AG20443 (cell line): Measurements from ENCODE around the gene MAPKBP1.
A peak's percentile ranks its signal among the peaks of the same experiment; 100 is the strongest.

ENCODE experiments used
- DNase-seq: peaks from one replicate; pipeline ENCODE4 v3.0.0; 2012; ENCODE audit warnings: low spot score, mixed read lengths

MAPKBP1 gene

GRCh38 chr15:41782371-41783282 lies 8.3 kb downstream of the MAPKBP1 start:
- no peak for DNase-seq

- DNase-seq = no peak
These were observed 9.0 kb downstream of the MAPKBP1 start for GRCh38 chr15:41783296-41783695.

- DNase-seq = no peak
These were observed 14.0 kb downstream of the MAPKBP1 start for GRCh38 chr15:41788262-41788661.

GRCh38 chr15:41789236-41789635 lies 15.0 kb downstream of the MAPKBP1 start:
- no peak for DNase-seq

GRCh38 chr15:41789662-41790061 lies 15.4 kb downstream of the MAPKBP1 start:
- no peak for DNase-seq

- no peak for DNase-seq
These were observed 15.9 kb downstream of the MAPKBP1 start for GRCh38 chr15:41790169-41790568.

GRCh38 chr15:41790756-41791546 lies 16.7 kb downstream of the MAPKBP1 start:
- peak; percentile 51 for DNase-seq

- DNase-seq = no peak
These were observed 17.3 kb downstream of the MAPKBP1 start for GRCh38 chr15:41791547-41791937.

- no peak for DNase-seq
These were observed 17.8 kb downstream of the MAPKBP1 start for GRCh38 chr15:41792000-41792637.

- peak; percentile 51 for DNase-seq
These were observed 19.8 kb downstream of the MAPKBP1 start for GRCh38 chr15:41794081-41794480.

- peak; percentile 71 for DNase-seq
These were observed 21.9 kb downstream of the MAPKBP1 start for GRCh38 chr15:41795996-41796856.

- no peak for DNase-seq
These were observed 23.1 kb downstream of the MAPKBP1 start for GRCh38 chr15:41797201-41797944.

- peak; percentile 37 for DNase-seq
These were observed 24.6 kb downstream of the MAPKBP1 start for GRCh38 chr15:41798607-41799487.

- DNase-seq = no peak
These were observed 25.2 kb downstream of the MAPKBP1 start for GRCh38 chr15:41799488-41799805.

GRCh38 chr15:41801185-41801584 lies 26.9 kb downstream of the MAPKBP1 start:
- DNase-seq = no peak

- no peak for DNase-seq
These were observed 27.7 kb downstream of the MAPKBP1 start for GRCh38 chr15:41801850-41802455.

- no peak for DNase-seq
These were observed 30.1 kb downstream of the MAPKBP1 start for GRCh38 chr15:41804361-41804760.

- no peak for DNase-seq
These were observed 30.8 kb downstream of the MAPKBP1 start for GRCh38 chr15:41804916-41805666.

GRCh38 chr15:41805711-41806110 lies 31.4 kb downstream of the MAPKBP1 start:
- DNase-seq = no peak
